GM21526 (cell line): ENCODE data around the gene SLC17A7.
A peak's percentile ranks its signal among the peaks of the same experiment; 100 is the strongest.
"Not testable (repeated sequence)": the region's sequence is repeated elsewhere in the genome, so short reads cannot be mapped to it uniquely, and the experiment has no call there.

ENCODE experiments used
- ATAC-seq: cut with Tn5 transposase; IDR thresholded peaks from one replicate; pipeline ENCODE4 v1.9.1; 2021; ENCODE audit warnings: moderate library complexity; ENCODE audit not compliant: unreplicated experiment, low FRiP score

The SLC17A7 gene

DNA sequence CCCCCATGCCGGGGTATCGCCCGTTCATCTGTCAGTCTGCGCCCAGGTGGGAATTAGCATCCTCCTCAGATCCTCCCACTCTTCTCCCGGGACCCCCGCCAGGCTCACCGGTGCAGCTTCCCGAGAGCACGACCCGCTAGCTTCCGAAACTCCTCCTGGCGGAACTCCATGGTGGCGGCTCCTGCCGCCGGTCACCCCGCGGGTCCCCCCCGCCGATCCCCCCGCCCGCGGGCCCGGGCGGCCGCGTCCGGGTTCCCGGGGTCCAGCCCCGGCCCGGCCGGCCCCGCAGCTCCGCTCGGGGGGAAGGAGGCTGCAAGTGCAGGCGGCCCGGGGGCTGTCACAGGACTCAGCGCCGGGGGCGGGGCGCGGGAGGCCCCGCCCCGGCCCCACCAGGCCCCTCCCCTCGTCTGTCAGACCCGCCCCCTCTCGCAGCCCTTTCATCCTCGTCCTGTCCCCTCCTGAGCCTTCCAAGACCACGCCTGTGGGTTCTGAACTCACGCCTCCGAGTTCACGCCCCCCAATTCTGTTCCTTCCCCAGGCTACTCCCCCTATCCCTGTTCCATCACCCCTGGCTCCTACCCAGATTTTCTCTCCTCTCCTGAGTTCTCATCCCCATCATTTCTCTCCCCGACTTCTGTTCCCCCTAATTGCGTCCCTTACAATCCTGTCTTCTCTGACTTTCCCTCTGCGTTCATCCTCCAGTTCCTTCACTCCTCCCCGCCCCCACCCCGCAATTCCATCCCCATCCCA is at the start of gene SLC17A7:
TSS of gene SLC17A7 (minus strand) at position 318 of the 750 bp plus-strand sequence. CDS start at position 170, 148 bp downstream.
- ATAC-seq: no peak

- ATAC-seq: no peak
These were observed 49.1 kb upstream of the SLC17A7 start for GRCh38 chr19:49490287-49491029.

DNA sequence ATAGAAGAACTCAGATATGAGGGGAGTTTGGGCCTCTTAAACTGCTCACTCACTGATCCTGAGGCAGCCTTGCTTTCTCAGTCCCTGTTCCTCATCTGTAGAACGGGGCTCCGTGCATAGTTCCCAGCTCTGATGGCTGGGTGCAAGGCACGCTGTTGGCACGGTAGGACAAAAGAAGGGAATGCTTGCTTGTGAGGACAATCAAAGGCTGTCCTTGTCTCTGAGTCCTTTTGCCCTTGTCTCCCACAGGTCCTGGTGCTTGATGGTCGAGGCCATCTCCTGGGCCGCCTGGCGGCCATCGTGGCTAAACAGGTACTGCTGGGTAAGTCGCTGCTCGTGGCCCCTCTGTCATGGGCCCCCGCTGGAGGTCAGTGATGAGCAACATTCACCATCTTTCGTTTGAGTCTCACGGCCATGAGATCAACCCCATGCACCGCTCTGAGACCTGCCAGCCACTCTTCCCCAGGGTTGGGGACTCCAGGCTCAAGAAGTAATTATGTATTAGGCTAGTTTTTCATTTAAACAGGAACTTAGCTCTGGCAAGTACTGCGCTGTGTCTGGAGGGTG is 48.4 kb upstream of the SLC17A7 start:
- ATAC-seq: no peak

- no peak for ATAC-seq
These were observed 47.7 kb upstream of the SLC17A7 start for GRCh38 chr19:49488863-49489537.

GRCh38 chr19:49488046-49488862 is 46.9 kb upstream of the SLC17A7 start:
- no peak for ATAC-seq

- peak; percentile 69 for ATAC-seq
These were observed 46.1 kb upstream of the SLC17A7 start, which contains the start of gene RPL13A for GRCh38 chr19:49487277-49488045. TSS of gene RPL13A (plus strand) at chr19:49487608. CDS start at chr19:49487630, 22 bp downstream.

GRCh38 chr19:49486710-49487276 is 45.5 kb upstream of the SLC17A7 start:
- ATAC-seq: no peak

GRCh38 chr19:49486232-49486631 is 44.9 kb upstream of the SLC17A7 start:
- no peak for ATAC-seq

GRCh38 chr19:49481020-49481683 is 39.8 kb upstream of the SLC17A7 start:
- ATAC-seq: no peak

DNA sequence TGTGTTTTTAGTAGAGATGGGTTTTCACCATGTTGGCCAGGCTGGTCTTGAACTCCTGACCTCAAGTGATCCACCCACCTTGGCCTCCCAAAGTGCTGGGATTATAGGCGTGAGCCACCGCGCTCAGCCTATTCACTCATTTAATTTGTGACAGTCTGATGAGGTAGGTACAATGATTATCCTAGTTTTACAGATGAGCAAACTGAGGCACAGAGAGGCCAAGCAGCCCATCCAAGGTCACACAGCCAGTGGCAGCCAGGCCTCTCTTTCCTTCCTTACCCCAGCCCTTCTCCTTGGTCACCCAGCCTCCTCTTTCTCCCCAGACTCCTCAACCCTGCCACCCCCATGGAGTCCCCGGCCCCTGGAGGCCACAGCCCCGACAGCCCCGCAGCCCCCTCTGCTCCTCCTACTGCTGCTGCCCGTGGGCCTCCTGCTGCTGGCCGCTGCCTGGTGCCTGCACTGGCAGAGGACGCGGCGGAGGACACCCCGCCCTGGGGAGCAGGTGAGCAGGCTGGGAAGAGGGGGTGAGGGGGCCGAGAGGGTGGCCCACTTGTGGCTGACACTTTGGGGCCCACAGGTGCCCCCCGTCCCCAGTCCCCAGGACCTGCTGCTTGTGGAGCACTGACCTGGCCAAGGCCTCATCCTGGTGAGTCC is 38.8 kb upstream of the SLC17A7 start:
- no peak for ATAC-seq

- no peak for ATAC-seq
These were observed 34.9 kb upstream of the SLC17A7 start for GRCh38 chr19:49475995-49476880.

DNA sequence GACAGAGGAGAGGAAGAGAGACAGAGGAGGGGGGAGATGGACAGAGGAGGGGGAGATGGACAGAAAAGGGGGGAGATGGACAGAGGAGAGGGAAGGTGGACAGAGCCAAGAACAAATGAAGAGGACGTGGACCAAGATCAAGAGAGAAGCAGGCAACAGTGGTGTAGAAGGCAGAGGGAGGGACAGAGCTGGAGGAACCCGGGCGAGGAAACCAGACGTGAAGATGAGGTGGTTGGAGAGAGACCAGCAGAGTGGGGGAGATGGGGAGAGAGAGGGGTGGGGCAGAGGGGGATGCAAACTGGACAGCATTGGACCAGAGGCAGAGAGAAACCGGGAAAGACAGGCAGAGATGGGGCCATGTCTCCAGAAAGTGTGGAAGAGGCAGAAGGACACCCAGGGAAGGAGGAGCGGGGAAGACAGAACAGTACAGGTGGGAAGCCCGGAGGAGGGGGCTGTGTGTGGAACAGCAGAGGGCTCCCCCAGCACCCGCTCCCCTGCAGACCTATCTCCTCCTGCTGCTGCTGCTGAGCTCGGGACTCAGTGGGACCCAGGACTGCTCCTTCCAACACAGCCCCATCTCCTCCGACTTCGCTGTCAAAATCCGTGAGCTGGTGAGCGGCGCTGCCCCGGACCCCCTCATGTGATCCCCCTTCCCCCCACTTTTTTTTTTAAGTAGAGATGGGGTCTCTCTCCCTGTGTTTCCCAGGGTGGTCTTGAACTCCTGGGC is 34.0 kb upstream of the SLC17A7 start:
- no peak for ATAC-seq

- no peak for ATAC-seq
These were observed 33.2 kb upstream of the SLC17A7 start for GRCh38 chr19:49474542-49474924.

- ATAC-seq: peak; percentile 47
These were observed 32.7 kb upstream of the SLC17A7 start, which contains the start of gene FLT3LG for GRCh38 chr19:49473868-49474541. TSS of gene FLT3LG (plus strand) at chr19:49474215. CDS start at chr19:49474640, 425 bp downstream.

DNA sequence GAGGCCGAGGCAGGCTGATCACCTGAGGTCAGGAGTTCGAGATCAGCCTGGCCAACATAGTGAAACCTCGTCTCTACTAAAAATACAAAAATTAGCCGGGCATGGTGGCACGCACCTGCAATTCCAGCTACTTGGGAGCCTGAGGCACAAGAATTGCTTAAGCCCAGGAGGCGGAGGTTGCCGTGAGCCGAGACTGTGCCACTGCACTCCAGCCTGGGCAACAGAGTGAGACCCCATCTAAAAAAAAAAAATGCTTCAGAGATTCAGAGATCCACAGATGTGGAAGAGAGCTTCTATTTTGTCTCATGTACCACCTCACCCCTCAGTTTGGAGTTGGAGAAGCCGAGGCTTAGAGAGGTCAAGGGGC is 32.2 kb upstream of the SLC17A7 start:
- ATAC-seq: not testable (repeated sequence)

DNA sequence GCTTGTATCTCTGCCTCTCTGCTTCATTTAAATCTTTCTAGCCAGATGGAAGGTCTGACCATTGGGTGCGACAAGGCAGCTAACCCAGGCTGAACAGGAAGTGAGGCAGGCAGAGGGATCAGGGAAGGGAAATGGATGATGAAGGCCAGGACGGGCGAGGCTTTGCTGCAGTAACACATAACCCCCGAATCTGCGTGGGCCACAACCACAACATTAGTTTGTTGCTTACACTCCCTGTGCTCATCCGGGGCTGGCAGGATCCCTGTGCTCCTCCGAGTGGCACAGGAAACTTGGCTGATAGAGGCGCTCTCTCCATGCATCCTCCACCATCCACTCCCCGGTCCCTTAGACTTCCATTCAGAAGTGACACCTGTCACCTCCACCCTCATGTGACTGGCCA is 31.6 kb upstream of the SLC17A7 start:
- ATAC-seq: no peak
